KG1 (cell line): Measurements from ENCODE around the gene LCN15.
A peak's percentile ranks its signal among the peaks of the same experiment; 100 is the strongest.

Source experiments
- DNase-seq: peaks from one replicate; lab custom pipeline; 2025; lab: John Stamatoyannopoulos, UW

LCN15 gene

GRCh38 chr9:136740971-136741882 is 23.1 kb downstream of the LCN15 start:
- no peak for DNase-seq

- no peak for DNase-seq
These were observed 23.8 kb downstream of the LCN15 start for GRCh38 chr9:136740491-136740890.

- DNase-seq: no peak
These were observed 24.2 kb downstream of the LCN15 start for GRCh38 chr9:136740069-136740468.

- no peak for DNase-seq
These were observed 24.8 kb downstream of the LCN15 start for GRCh38 chr9:136739509-136739908.

GRCh38 chr9:136738960-136739359 is 25.4 kb downstream of the LCN15 start:
- no peak for DNase-seq

- no peak for DNase-seq
These were observed 28.4 kb downstream of the LCN15 start for GRCh38 chr9:136735812-136736480.

GRCh38 chr9:136734837-136735496 is 29.4 kb downstream of the LCN15 start:
- DNase-seq: no peak

GRCh38 chr9:136733611-136734010 is 30.7 kb downstream of the LCN15 start:
- no peak for DNase-seq

GRCh38 chr9:136732444-136733178 is 31.7 kb downstream of the LCN15 start:
- DNase-seq: no peak

- DNase-seq: no peak
These were observed 34.4 kb downstream of the LCN15 start for GRCh38 chr9:136729926-136730325.

GRCh38 chr9:136729144-136729543 is 35.2 kb downstream of the LCN15 start:
- no peak for DNase-seq

GRCh38 chr9:136728548-136729123 is 35.7 kb downstream of the LCN15 start:
- DNase-seq: no peak

GRCh38 chr9:136728080-136728547 is 36.2 kb downstream of the LCN15 start:
- DNase-seq: peak; percentile 82

- peak; percentile 24 for DNase-seq
These were observed 37.6 kb downstream of the LCN15 start for GRCh38 chr9:136726631-136727191.

GRCh38 chr9:136726118-136726517 is 38.2 kb downstream of the LCN15 start:
- DNase-seq: no peak

- DNase-seq: no peak
These were observed 38.7 kb downstream of the LCN15 start for GRCh38 chr9:136725612-136726011.

GRCh38 chr9:136724772-136725171 is 39.5 kb downstream of the LCN15 start:
- DNase-seq: no peak

GRCh38 chr9:136723989-136724388 is 40.3 kb downstream of the LCN15 start:
- no peak for DNase-seq

GRCh38 chr9:136723362-136723976 is 40.8 kb downstream of the LCN15 start:
- DNase-seq: no peak

GRCh38 chr9:136722969-136723356 is 41.4 kb downstream of the LCN15 start:
- no peak for DNase-seq
